ENCODE data around the gene ACBD4. TPM values are rescaled to one million over a fixed set of nuclear protein-coding genes. Genes with fewer than 3 reads are reported as not detected.

The ACBD4 gene
- total RNA-seq, 4 donors from 2014 or later: 1.7 to 6.9 (median 4.5) TPM

GRCh38 chr17:45103269-45103795 lies 32.2 kb upstream of the ACBD4 start:
- H3K4me1 ChIP-seq: peaks cover 7 to 74% (median 28%) of the 10 kb centered on the region in 3 donors
- intact Hi-C loops (cut with DNase I): no loop called here
- WGBS, 2 donors: 87 to 88% methylated on average over 3 to 8 of the region's 9 CpGs
- H3K4me3 ChIP-seq: no peak overlapping the region
- no peaks in the 10 kb centered on the region for H3K27me3 ChIP-seq
- TF ChIP-seq CTCF (IDR thresholded peaks at IDR 0.05): no peak
- TF ChIP-seq POLR2A (IDR thresholded peaks at IDR 0.05): no peak
- H3K9me3 ChIP-seq: no peaks in the 10 kb centered on the region
- no peak for DNase-seq
- H3K27ac ChIP-seq: peak overlapping the region in 3 of 4 donors; percentile 56 to 67 (median 62)
- peaks cover 39 to 96% (median 78%) of the 10 kb centered on the region in 3 donors for H3K36me3 ChIP-seq

- Histone ChIP-seq H3K27me3 (no peaks in the 10 kb centered on the region), H3K27ac (no peak overlapping the region), H3K36me3 (peaks cover 35 to 99% (median 76%) of the 10 kb centered on the region in 3 donors), H3K4me3 (no peak overlapping the region), H3K4me1 (peaks cover under 1 to 74% (median 21%) of the 10 kb centered on the region in 3 donors), H3K9me3 (no peaks in the 10 kb centered on the region)
- 63% methylated on average over 4 of the region's 8 CpGs; no CpG with 5 or more reads in 1 of the 2 donors for WGBS, 2 donors
- intact Hi-C loops (cut with DNase I): no loop called here
- TF ChIP-seq CTCF (IDR thresholded peaks at IDR 0.05) (no peak), POLR2A (IDR thresholded peaks at IDR 0.05) (no peak)
- no peak for DNase-seq
Measured at GRCh38 chr17:45104029-45104428, 31.5 kb upstream of the ACBD4 start.

- peaks cover 35 to 100% (median 73%) of the 10 kb centered on the region in 3 donors for H3K36me3 ChIP-seq
- H3K4me1 ChIP-seq: peaks cover 0 to 74% (median 17%) of the 10 kb centered on the region in 3 donors
- WGBS, 2 donors: 86 to 94% methylated on average over 6 of the region's 6 CpGs
- no peak overlapping the region for H3K4me3 ChIP-seq
- intact Hi-C loops (cut with DNase I): no loop called here
- H3K27ac ChIP-seq: no peak overlapping the region
- no peaks in the 10 kb centered on the region for H3K9me3 ChIP-seq
- no peaks in the 10 kb centered on the region for H3K27me3 ChIP-seq
- no peak for DNase-seq
- no peak for TF ChIP-seq CTCF (IDR thresholded peaks at IDR 0.05)
- TF ChIP-seq POLR2A (IDR thresholded peaks at IDR 0.05): no peak
Measured at GRCh38 chr17:45104497-45104896, 31.0 kb upstream of the ACBD4 start.

- Histone ChIP-seq H3K4me1 (peaks cover 0 to 71% (median 17%) of the 10 kb centered on the region in 3 donors), H3K4me3 (no peak overlapping the region), H3K9me3 (no peaks in the 10 kb centered on the region), H3K27me3 (no peaks in the 10 kb centered on the region), H3K27ac (peak overlapping the region in 1 of 4 donors; percentile 21), H3K36me3 (peaks cover 35 to 96% (median 68%) of the 10 kb centered on the region in 3 donors)
- no peak for TF ChIP-seq POLR2A (IDR thresholded peaks at IDR 0.05)
- TF ChIP-seq CTCF (IDR thresholded peaks at IDR 0.05): no peak
- WGBS, 2 donors: 83 to 87% methylated on average over 4 to 11 of the region's 17 CpGs
- DNase-seq: no peak
- intact Hi-C loops (cut with DNase I): no loop called here
Measured at GRCh38 chr17:45104907-45105624, 30.4 kb upstream of the ACBD4 start.

- TF ChIP-seq CTCF (IDR thresholded peaks at IDR 0.05) (no peak), POLR2A (IDR thresholded peaks at IDR 0.05) (no peak)
- DNase-seq: no peak
- Histone ChIP-seq H3K4me1 (peaks cover 0 to 74% (median 21%) of the 10 kb centered on the region in 3 donors), H3K27ac (peak overlapping the region in 1 of 4 donors; percentile 23), H3K36me3 (peaks cover 35 to 86% (median 63%) of the 10 kb centered on the region in 3 donors), H3K4me3 (no peak overlapping the region), H3K27me3 (no peaks in the 10 kb centered on the region), H3K9me3 (no peaks in the 10 kb centered on the region)
- intact Hi-C loops (cut with DNase I): no loop called here
- WGBS, 2 donors: 63 to 65% methylated on average over 5 of the region's 5 CpGs
Measured at GRCh38 chr17:45106096-45106495, 29.4 kb upstream of the ACBD4 start.

Data from esophagus squamous epithelium (tissue), 5 donors.